SU-DHL-6 (cell line): Measurements from ENCODE around the gene LCP1.

ENCODE experiments used
- EZH2phosphoT487 ChIP-seq: fragments of 200-600 bp; sonication (generic), shearing (Covaris generic); conservative IDR thresholded peaks from 2 replicates; pipeline ENCODE4 v1.6.1; 2018; ENCODE audit warnings: mild to moderate bottlenecking, antibody characterized with exemption, low read length, moderate library complexity, mixed read lengths
- TF ChIP-seq, protein P1 (sequence below): fragments of 200-600 bp; sonication (generic); IDR thresholded peaks from one replicate; pipeline ENCODE4 v1.5.1; 2017; ENCODE audit warnings: antibody characterized with exemption, mild to moderate bottlenecking, low read length, moderate library complexity; ENCODE audit not compliant: insufficient read depth, poor library complexity, severe bottlenecking

DNA sequence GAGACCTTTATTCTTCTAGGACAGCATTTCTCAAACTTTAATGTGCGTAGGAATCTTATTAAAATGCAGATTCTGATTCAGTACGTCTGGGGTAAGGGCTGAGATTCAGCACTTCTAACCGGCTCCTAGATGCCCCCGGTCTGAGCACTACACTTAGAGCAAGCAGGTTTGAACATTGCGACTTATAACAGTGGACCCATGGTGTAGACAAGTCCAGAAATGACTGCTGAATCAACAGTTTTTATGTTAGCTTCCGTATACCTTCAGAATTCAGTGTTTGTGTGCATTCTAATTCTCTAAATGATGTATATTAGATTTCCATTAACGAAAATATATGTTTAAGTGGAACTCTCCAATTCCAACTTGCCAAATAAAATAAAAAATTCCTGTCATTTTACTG is 59.7 kb downstream of the LCP1 start:
- TF ChIP-seq, protein P1, sequence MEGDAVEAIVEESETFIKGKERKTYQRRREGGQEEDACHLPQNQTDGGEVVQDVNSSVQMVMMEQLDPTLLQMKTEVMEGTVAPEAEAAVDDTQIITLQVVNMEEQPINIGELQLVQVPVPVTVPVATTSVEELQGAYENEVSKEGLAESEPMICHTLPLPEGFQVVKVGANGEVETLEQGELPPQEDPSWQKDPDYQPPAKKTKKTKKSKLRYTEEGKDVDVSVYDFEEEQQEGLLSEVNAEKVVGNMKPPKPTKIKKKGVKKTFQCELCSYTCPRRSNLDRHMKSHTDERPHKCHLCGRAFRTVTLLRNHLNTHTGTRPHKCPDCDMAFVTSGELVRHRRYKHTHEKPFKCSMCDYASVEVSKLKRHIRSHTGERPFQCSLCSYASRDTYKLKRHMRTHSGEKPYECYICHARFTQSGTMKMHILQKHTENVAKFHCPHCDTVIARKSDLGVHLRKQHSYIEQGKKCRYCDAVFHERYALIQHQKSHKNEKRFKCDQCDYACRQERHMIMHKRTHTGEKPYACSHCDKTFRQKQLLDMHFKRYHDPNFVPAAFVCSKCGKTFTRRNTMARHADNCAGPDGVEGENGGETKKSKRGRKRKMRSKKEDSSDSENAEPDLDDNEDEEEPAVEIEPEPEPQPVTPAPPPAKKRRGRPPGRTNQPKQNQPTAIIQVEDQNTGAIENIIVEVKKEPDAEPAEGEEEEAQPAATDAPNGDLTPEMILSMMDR = no peak
- no peak for TF ChIP-seq EZH2phosphoT487
